ENCODE results near the gene GLRA3.

DNA sequence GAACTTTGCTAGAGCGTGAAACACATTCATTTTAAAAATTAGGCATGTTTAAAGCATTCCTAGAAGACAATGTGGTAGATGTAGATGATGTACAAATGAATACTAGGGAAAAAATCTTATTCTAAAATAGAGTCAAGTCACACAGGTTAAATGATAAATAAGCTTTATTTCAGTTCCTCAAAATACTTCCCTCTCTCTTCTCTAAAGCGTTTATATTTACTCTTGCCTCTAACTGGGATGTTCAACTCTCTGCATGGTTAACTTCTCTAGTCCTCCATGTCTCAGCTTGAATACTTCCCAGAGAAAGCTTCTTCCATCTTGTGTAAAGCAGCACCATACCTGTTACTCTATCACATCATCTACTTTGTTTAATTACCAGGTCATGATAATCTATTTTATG, 30.9 kb upstream of the GLRA3 start:
- TF ChIP-seq, protein P1, sequence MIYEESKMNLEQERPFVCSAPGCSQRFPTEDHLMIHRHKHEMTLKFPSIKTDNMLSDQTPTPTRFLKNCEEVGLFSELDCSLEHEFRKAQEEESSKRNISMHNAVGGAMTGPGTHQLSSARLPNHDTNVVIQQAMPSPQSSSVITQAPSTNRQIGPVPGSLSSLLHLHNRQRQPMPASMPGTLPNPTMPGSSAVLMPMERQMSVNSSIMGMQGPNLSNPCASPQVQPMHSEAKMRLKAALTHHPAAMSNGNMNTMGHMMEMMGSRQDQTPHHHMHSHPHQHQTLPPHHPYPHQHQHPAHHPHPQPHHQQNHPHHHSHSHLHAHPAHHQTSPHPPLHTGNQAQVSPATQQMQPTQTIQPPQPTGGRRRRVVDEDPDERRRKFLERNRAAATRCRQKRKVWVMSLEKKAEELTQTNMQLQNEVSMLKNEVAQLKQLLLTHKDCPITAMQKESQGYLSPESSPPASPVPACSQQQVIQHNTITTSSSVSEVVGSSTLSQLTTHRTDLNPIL (CRISPR knock-in tag; IDR thresholded peaks at IDR 0.05; ENCODE audit: low read depth), result no peak
- TF ChIP-seq, protein P2, sequence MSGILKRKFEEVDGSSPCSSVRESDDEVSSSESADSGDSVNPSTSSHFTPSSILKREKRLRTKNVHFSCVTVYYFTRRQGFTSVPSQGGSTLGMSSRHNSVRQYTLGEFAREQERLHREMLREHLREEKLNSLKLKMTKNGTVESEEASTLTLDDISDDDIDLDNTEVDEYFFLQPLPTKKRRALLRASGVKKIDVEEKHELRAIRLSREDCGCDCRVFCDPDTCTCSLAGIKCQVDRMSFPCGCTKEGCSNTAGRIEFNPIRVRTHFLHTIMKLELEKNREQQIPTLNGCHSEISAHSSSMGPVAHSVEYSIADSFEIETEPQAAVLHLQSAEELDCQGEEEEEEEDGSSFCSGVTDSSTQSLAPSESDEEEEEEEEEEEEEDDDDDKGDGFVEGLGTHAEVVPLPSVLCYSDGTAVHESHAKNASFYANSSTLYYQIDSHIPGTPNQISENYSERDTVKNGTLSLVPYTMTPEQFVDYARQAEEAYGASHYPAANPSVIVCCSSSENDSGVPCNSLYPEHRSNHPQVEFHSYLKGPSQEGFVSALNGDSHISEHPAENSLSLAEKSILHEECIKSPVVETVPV (CRISPR knock-in tag; IDR thresholded peaks at IDR 0.05), result no peak
- no peak for TF ChIP-seq ZFP3 (CRISPR knock-in tag; IDR thresholded peaks at IDR 0.05)

Data from SK-N-SH treated with all-trans-retinoic acid at 6 μM for 48 hours (cell line).